ENCODE measurements around the gene NRXN3.

Gene NRXN3

GRCh38 chr14:79383475-79383874, 1213.3 kb downstream of the NRXN3 start:
- TF ChIP-seq, protein P1, sequence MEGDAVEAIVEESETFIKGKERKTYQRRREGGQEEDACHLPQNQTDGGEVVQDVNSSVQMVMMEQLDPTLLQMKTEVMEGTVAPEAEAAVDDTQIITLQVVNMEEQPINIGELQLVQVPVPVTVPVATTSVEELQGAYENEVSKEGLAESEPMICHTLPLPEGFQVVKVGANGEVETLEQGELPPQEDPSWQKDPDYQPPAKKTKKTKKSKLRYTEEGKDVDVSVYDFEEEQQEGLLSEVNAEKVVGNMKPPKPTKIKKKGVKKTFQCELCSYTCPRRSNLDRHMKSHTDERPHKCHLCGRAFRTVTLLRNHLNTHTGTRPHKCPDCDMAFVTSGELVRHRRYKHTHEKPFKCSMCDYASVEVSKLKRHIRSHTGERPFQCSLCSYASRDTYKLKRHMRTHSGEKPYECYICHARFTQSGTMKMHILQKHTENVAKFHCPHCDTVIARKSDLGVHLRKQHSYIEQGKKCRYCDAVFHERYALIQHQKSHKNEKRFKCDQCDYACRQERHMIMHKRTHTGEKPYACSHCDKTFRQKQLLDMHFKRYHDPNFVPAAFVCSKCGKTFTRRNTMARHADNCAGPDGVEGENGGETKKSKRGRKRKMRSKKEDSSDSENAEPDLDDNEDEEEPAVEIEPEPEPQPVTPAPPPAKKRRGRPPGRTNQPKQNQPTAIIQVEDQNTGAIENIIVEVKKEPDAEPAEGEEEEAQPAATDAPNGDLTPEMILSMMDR (conservative IDR thresholded peaks at IDR 0.05; ENCODE audit: low read depth, low read length) = no peak
- no peak for DNase-seq (ENCODE audit: low read depth)

DNA sequence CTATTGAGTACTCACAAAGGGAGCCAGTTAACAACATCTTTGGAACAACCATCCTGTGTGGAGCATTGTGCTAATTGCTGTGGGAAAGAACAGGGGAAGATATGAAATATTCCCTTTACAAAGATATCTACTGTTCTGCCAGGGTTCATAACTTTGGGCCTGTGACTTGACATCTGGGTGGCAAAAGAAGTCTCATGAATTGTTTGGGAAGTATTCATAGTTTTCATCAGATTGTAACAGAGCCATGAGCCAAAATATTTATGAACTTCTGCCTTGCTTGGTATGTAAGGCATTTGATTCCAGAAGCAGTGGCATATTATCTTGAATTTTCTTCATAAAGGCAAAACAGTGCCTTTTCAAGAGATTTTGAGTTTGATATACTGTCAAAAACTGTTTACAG, 1224.9 kb downstream of the NRXN3 start:
- TF ChIP-seq, protein P1 (conservative IDR thresholded peaks at IDR 0.05; ENCODE audit: low read depth, low read length) = no peak
- peak; percentile 4 for DNase-seq (ENCODE audit: low read depth)
- H3K4me3 ChIP-seq (ENCODE audit: low read length) = no peak overlapping the region

More at GRCh38 chr14:79383475-79383874, 1213.3 kb downstream of the NRXN3 start:
- H3K4me3 ChIP-seq (ENCODE audit: low read length) = no peak overlapping the region

GRCh38 chr14:79404874-79405511, 1234.8 kb downstream of the NRXN3 start:
- no peak overlapping the region for H3K4me3 ChIP-seq (ENCODE audit: low read length)
- TF ChIP-seq, protein P1 (conservative IDR thresholded peaks at IDR 0.05; ENCODE audit: low read depth, low read length) = no peak
- DNase-seq (ENCODE audit: low read depth) = no peak

DNA sequence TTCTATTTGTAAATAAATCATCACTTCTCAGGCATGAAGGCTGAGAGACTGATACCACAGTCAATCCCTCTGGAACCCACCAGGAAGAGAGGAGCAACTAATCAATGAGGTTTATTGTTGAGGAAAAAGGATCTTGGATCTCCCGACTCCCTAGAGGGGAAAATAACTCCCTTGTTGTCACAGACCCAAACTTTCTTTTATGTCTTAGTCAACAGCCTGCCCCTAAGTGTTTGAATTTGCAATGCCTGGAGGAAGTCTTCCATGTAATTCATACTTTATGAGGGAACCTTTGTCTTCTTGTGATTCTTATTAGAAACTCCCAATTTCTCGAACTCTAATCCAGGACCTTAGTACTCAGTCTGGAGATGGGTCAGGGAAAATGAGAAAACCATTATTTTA, 1235.3 kb downstream of the NRXN3 start:
- DNase-seq (ENCODE audit: low read depth) = no peak
- no peak overlapping the region for H3K4me3 ChIP-seq (ENCODE audit: low read length)
- TF ChIP-seq, protein P1 (conservative IDR thresholded peaks at IDR 0.05; ENCODE audit: low read depth, low read length) = no peak

- no peak overlapping the region for H3K4me3 ChIP-seq (ENCODE audit: low read length)
- no peak for DNase-seq (ENCODE audit: low read depth)
- TF ChIP-seq, protein P1 (conservative IDR thresholded peaks at IDR 0.05; ENCODE audit: low read depth, low read length) = no peak
These were observed 1237.4 kb downstream of the NRXN3 start for GRCh38 chr14:79407572-79407971.

GRCh38 chr14:79408696-79409095, 1238.5 kb downstream of the NRXN3 start:
- DNase-seq (ENCODE audit: low read depth) = no peak
- no peak overlapping the region for H3K4me3 ChIP-seq (ENCODE audit: low read length)
- TF ChIP-seq, protein P1 (conservative IDR thresholded peaks at IDR 0.05; ENCODE audit: low read depth, low read length) = no peak

DNA sequence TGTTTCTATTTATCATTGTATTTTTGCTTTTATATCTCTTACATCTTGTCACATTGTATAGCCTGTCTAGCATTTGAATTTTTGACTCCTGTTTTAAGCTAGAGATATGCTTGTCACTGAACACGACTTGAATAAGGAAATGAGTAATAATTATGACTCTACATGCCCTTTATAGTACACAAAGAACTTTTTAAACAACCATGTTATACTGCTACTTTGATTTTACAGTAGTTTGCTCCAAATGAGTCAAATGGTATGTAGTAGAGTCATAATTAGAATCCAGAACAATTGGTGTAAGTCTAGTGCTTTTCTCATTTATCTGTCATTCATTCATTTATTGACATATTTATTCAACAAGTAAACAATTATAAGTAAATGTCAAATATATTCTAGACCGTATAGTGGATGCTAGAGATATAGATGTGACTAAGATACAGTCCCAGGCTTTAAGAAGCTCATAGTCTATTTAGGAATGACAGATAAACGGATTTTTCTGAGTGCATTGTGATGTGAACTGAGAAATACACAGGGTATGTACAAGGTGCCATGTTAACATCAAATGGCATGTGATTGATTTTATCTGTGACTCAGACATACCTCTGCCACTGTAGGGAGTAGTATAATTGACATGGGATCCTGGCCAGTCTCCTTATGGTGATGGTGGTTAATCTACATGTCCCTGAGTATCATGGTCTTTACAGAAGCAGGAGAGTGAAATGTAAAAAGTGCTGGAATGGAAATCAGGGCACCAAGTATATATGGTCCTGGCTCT, 1241.4 kb downstream of the NRXN3 start:
- no peak for DNase-seq (ENCODE audit: low read depth)
- TF ChIP-seq, protein P1 (conservative IDR thresholded peaks at IDR 0.05; ENCODE audit: low read depth, low read length) = no peak
- H3K4me3 ChIP-seq (ENCODE audit: low read length) = no peak overlapping the region
